GM12801 (cell line): ENCODE data around the gene CCNI2.

Experiments
- CTCF ChIP-seq: IDR thresholded peaks from one replicate; pipeline ENCODE4 v1.5.1; 2011; ENCODE audit warnings: control low read depth; ENCODE audit not compliant: insufficient read length; ENCODE audit errors: extremely low read depth

Gene CCNI2

DNA sequence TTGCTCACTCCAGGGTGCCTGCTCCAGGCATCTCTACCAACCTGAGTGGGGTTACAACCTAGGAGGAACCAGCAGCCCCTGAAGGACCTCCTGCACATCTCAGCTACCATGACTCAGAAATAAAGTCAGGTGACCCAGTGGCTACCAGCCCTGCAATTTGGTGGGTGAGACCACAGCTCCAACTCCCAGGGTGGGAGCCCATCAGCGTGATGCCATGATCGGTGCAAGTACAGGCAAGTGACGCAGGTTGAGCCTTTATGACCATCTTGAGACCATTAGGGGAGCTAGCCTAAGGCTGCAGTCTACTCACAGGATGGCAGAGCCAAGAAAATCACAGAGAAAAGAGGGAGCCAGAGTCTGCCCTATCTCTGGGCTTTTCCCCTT, 21.3 kb downstream of the CCNI2 start:
- no peak for TF ChIP-seq CTCF

GRCh38 chr5:132770476-132771159, 23.4 kb downstream of the CCNI2 start:
- TF ChIP-seq CTCF, result no peak

- TF ChIP-seq CTCF, result no peak
Observed at GRCh38 chr5:132771503-132771998, 24.3 kb downstream of the CCNI2 start.

DNA sequence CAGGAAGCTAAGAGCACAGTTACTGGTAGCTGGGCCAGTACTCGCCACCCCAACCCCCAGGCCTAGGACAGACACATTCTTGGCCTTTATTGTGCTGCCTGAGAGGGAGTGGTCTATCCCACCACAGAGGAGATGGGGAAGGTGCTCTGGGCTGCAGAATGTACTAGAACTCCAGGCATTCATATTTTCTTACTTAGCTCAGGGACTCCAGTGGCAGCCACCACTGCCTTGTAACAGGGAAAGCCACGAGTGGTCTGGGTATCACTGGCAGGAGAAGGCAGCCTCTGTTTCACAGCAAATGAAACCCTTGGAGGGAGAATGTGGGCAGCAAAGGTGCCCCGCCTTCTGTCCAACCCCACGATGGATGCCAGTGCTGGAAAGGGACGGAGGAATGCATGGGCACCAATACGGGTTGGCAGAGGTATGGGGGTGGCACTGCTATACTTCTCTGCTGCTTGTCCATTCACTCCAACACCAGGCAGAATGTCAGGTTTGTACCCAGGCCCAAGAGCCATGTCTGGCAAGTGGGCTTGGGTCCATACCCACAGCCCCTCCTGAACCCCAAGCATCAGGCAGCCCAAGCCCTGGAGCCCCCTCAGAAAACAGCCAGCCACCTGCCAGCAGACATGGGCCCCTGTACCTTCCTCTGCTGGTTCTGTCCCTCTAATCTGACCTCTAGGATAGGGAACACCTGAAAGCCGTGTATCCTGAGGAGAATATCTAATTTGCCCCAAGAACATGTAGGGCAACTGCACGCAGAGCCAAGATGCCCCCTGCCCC, 25.3 kb downstream of the CCNI2 start:
- TF ChIP-seq CTCF, result no peak

DNA sequence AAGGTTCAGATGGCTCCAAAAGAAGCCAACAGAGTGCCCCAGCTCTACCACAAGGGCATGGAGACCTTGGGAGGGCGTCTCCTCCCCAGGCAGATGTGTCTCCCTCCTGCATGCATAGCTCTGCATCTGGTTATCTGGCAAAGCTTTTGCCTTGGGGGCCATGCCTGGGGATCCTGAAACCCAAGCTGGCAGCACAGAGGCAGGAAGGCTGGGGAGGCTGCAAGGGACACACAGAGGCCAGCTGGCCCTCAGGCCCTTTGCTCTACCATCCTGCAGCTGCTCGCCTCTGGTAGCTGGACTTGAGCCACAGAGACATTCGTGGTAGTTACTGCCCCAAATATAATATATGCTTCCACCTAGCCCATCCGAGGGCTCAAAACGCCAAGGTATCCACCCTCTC, 25.9 kb downstream of the CCNI2 start:
- TF ChIP-seq CTCF, result no peak

DNA sequence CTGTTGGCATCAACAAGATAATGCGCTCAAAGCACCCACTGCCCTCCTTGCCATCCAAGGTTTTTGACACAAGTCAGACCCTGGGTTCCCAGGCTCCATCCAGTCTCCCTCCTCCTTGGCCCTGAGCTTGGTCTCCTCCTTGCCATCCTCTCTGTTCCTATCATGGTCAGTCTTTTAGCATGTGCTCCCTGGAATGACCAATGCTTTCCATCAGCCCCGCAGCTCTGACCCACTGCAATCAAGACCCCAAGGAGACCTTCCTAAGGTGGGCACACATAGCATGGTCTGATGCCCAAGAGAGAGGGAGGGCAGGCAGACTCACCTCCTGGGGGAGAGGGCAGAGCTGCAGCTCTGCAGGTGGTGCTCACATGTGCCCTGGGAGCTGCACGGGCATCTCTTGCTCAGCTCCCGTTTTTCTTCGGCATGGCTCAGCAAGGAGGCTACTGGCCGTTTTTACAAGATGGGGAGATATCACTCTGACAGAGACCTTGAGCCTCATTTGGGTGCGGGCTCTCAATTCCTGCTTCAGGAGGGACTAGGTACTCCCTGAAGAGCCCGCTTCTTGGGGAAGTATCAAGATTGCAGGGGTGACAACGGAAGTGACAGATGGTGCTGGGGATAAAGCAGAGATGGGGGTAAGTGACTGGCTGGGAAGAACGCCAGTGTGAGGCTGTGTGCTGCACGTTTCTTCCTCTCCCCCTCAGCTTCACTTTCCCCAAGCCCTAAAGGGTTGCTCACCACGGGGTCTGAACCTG, 26.6 kb downstream of the CCNI2 start:
- no peak for TF ChIP-seq CTCF

- TF ChIP-seq CTCF, result no peak
Observed at GRCh38 chr5:132774406-132774805, 27.2 kb downstream of the CCNI2 start.
